RPMI8226 (cell line): ENCODE data around the gene SPTBN2.
"Not testable (repeated sequence)": the region's sequence is repeated elsewhere in the genome, so short reads cannot be mapped to it uniquely, and the experiment has no call there.

Experiments used
- DNase-seq: peaks from one replicate; pipeline ENCODE4 v3.0.0-alpha.2; 2015

SPTBN2 gene

GRCh38 chr11:66680966-66681645, 47.9 kb downstream of the SPTBN2 start:
- DNase-seq = no peak

GRCh38 chr11:66677599-66678375, 51.2 kb downstream of the SPTBN2 start, which contains the start of gene RBM4B:
Gene RBM4B (minus strand): TSS chr11:66677887. CDS start chr11:66677079, 808 bp downstream.
- peak; percentile 99 for DNase-seq

- DNase-seq = no peak
Measured at GRCh38 chr11:66676931-66677598, 52.0 kb downstream of the SPTBN2 start.

GRCh38 chr11:66676282-66676919, 52.6 kb downstream of the SPTBN2 start:
- DNase-seq = no peak

- DNase-seq = no peak
Measured at GRCh38 chr11:66674964-66675602, 53.9 kb downstream of the SPTBN2 start.

- no peak for DNase-seq
Measured at GRCh38 chr11:66670816-66671215, 58.2 kb downstream of the SPTBN2 start.

- no peak for DNase-seq
Measured at GRCh38 chr11:66665369-66665768, 63.6 kb downstream of the SPTBN2 start.

- no peak for DNase-seq
Measured at GRCh38 chr11:66663741-66664296, 65.2 kb downstream of the SPTBN2 start.

GRCh38 chr11:66659763-66660162, 69.3 kb downstream of the SPTBN2 start:
- DNase-seq = no peak

- no peak for DNase-seq
Measured at GRCh38 chr11:66653123-66653522, 75.9 kb downstream of the SPTBN2 start.

- DNase-seq = no peak
Measured at GRCh38 chr11:66652651-66653050, 76.4 kb downstream of the SPTBN2 start.

GRCh38 chr11:66651016-66651415, 78.0 kb downstream of the SPTBN2 start:
- no peak for DNase-seq

GRCh38 chr11:66649903-66650302, 79.1 kb downstream of the SPTBN2 start:
- DNase-seq = no peak

GRCh38 chr11:66646828-66647227, 82.2 kb downstream of the SPTBN2 start:
- DNase-seq = no peak

- DNase-seq = no peak
Measured at GRCh38 chr11:66643745-66644437, 85.1 kb downstream of the SPTBN2 start.

- no peak for DNase-seq
Measured at GRCh38 chr11:66641834-66642233, 87.2 kb downstream of the SPTBN2 start.

- not testable (repeated sequence) for DNase-seq
Measured at GRCh38 chr11:66639814-66640340, 89.1 kb downstream of the SPTBN2 start.

- peak; percentile 37 for DNase-seq
Measured at GRCh38 chr11:66639066-66639813, 89.8 kb downstream of the SPTBN2 start.

- DNase-seq = peak; percentile 100
Measured at GRCh38 chr11:66638177-66639065, 90.6 kb downstream of the SPTBN2 start, which contains the start of gene RBM4. Gene RBM4 (plus strand): TSS chr11:66638703. CDS start chr11:66639712, 1,009 bp downstream.
